Measurements from ENCODE around the gene BAIAP2L2.

The BAIAP2L2 gene

GRCh38 chr22:38115423-38116205, 5.1 kb upstream of the BAIAP2L2 start:
- no peak for TF ChIP-seq CTCF (IDR thresholded peaks at IDR 0.05; ENCODE audit: insufficient read depth, low read length, missing control alignments)
- CTCF ChIA-PET: interaction anchor here (0.9 to 5.9 kb wide), 25 partner anchors 9 to 238 kb away, joined by 3 to 87 read pairs (median 7); partner anchors contain the start of genes MAFF and TMEM184B
- H3K4me3 ChIP-seq (ENCODE audit: low read depth, low read length): no peak overlapping the region
- POLR2A ChIA-PET: no interaction called here
- DNase-seq (ENCODE audit: low read depth, low spot score): no peak

GRCh38 chr22:38114484-38115398, 4.3 kb upstream of the BAIAP2L2 start:
- ChIA-PET CTCF (interaction anchor here (0.6 to 5.9 kb wide), 53 partner anchors 9 to 354 kb away, joined by 3 to 87 read pairs (median 5); partner anchors contain the start of genes MAFF and TMEM184B), POLR2A (interaction anchor here (0.8 kb wide), 1 partner anchor 104 kb away, joined by 3 read pairs; no protein-coding TSS in a partner anchor)

DNA sequence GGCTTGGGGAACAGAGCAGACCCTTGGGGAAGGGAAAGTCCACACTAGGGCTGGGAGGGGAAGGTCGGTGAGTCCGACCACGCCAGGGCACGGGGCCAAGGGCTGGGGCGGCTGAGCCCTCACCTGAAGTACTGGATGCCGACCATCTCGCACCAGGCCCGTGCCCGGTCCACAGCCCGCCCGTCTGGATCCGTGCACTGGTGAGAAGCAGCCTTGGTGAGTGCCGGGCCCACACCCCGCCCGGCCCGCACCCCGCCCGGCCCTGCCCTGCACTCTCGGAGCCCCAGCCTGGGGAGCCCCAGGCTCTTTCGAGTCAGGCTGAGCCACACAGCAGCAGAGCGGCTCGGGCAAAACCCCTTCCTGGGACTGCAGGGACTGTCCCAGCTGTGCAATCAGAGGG, 1.9 kb upstream of the BAIAP2L2 start:
- H3K4me3 ChIP-seq (ENCODE audit: low read depth, low read length): no peak overlapping the region
- DNase-seq (ENCODE audit: low read depth, low spot score): no peak
- ChIA-PET CTCF (interaction anchor here (0.7 to 5.9 kb wide), 7 partner anchors 11 to 379 kb away, joined by 3 to 87 read pairs (median 4); partner anchors contain the start of gene PLA2G6), POLR2A (no interaction called here)
- TF ChIP-seq CTCF (IDR thresholded peaks at IDR 0.05; ENCODE audit: insufficient read depth, low read length, missing control alignments): no peak

More at GRCh38 chr22:38114484-38115398, 4.3 kb upstream of the BAIAP2L2 start:
- no peak overlapping the region for H3K4me3 ChIP-seq (ENCODE audit: low read depth, low read length)
- TF ChIP-seq CTCF (IDR thresholded peaks at IDR 0.05; ENCODE audit: insufficient read depth, low read length, missing control alignments): peak; percentile 98
- DNase-seq (ENCODE audit: low read depth, low spot score): peak; percentile 23

DNA sequence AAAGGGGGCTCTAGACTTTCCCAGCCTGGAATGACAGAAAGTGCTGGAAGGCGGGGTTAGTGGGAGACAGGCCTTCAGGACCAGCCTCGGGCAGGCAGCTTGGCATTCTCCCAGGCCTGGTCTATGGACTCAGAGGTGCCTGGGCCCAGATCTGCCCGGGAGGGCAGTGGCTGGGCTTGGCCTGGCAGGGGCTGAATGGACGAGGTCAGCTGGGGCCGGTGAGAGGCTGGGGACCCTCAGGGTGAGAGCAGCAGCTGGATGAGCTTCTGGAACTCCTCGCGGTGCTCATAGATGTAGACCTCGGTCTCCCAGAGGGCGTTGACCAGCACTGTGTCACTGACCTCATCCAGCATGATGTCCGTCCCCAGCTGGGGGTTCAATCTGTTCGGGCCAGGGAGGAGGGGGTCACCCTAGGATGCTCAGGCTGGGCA, 1.5 kb upstream of the BAIAP2L2 start:
- H3K4me3 ChIP-seq (ENCODE audit: low read depth, low read length): no peak overlapping the region
- CTCF ChIA-PET: interaction anchor here (0.7 to 5.9 kb wide), 6 partner anchors 11 to 380 kb away, joined by 3 to 87 read pairs (median 4); partner anchors contain the start of gene PLA2G6
- no peak for DNase-seq (ENCODE audit: low read depth, low spot score)
- POLR2A ChIA-PET: no interaction called here
- no peak for TF ChIP-seq CTCF (IDR thresholded peaks at IDR 0.05; ENCODE audit: insufficient read depth, low read length, missing control alignments)

DNA sequence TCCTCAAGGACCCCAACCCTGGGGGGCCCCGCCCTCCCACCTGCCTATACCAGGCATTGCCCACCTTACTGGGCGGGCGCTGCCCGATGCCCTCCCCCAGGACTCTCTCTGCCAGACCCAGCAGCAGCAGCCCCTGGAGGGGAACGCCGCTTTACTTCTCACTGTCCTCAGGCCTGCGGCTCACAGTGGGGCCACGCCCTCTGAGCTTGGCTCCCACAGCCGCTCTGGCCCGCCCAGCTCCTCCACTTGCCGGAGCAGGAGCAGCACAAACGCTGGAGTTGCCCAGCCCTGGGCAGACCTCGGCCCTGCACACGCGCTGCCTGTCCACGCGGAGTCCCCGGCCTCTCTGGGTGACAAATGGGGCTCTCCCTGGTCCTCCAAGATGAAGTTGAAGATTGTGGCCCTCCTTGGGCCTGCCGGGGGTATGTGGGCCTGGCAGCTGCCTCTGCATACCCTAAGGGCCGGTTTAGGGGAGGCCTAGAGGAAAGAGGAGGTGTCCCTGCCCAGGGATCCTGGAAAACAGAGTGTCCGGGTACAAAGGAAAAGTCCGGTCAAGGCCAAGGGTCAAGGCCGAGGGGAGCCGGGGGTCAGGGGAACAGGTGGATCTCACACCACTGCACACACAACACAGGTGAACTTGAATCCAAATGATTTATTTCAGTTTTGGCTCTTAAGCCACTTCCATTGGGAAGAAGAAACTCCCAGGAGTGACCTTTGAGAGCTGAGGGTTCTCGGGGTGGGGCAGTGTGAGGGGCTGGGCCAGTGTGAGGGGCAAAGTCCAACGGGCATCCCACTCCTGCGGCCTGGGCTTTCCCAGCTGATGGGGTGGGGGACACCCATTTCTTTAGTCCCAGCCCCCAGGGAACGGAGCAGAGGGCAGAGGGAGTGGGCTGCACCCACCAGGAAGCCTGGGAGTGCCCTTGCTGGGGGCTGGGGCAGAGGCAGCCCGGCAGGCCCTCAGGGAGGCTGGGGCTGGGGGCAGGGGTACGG, 674 bp upstream of the BAIAP2L2 start:
- no peak for DNase-seq (ENCODE audit: low read depth, low spot score)

More for the DNA sequence above, 674 bp upstream of the BAIAP2L2 start:
- ChIA-PET POLR2A (no interaction called here), CTCF (interaction anchor here (0.9 to 5.9 kb wide), 5 partner anchors 10 to 242 kb away, joined by 3 to 87 read pairs (median 4); partner anchors contain the start of gene PLA2G6)
- no peak overlapping the region for H3K4me3 ChIP-seq (ENCODE audit: low read depth, low read length)
- no peak for TF ChIP-seq CTCF (IDR thresholded peaks at IDR 0.05; ENCODE audit: insufficient read depth, low read length, missing control alignments)
